ENCODE data around the gene AATK. TPM values are rescaled to one million over a fixed set of nuclear protein-coding genes. Genes with fewer than 3 reads are reported as not detected.
A peak's percentile ranks its signal among the peaks of the same experiment; 100 is the strongest.

AATK gene
- polyA plus RNA-seq, 1 of the 3 experiments (the other 2 are of a cell fraction) = 0.51 TPM

DNA sequence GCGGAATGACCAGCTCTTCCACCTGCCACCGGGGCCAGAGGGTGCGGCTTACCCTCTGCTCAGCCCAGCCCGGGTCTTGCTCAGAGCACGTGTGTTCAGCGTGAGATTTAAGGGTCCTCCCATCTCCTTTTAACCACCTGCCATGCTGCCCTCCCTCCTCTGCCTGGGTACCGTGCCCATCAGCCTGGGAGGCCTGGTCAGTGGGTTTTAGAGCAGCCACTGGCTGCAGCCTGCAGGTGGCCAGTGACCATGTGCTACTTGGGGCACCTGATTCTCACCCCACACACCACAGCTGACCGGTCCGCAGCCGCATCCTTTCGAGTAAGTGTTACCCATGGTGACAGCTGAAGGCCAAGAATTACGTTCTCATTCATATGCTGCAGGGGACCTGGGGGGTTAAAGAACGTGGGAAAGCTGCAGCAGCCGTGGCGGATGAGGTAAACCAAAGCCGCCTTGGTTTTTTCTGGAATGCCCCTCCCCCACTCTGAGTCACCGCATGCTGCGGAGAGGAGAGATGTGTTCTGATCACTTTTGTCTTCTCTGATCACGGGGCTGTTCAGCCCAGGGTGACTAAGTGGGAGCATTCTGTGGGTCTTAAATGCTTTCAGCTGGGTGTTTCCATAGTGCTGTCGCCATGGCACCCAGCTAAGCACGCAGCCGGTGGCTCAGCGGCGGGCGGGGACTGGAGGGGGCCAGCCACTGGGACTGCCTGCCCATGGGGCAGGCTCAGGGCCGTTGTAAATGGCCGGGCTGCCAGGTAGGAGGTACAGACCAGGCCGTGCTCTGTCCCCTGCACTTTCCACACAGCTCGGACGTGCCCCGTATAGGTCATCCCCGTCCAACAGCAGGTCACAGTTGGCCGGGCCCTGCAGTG is 71.3 kb downstream of the AATK start:
- Histone ChIP-seq H3K4me3 (ENCODE audit: low read depth in 2 of 2, low read length in 1 of 2) (0 out of 4 replicates have a peak overlapping the region, but pooled peaks of 1 of the 2 experiments have one; percentile 5), H2AFZ (ENCODE audit: low read depth) (no peak overlapping the region), H3K9me3 (no peaks in the 10 kb centered on the region), H3K9ac (peak overlapping the region; percentile 84), H3K9me2 (no peaks in the 10 kb centered on the region), H3K27me3 (ENCODE audit: insufficient read depth) (no peaks in the 10 kb centered on the region), H4K20me1 (ENCODE audit: insufficient read depth) (no peaks in the 10 kb centered on the region), H3K27ac (ENCODE audit: low read depth in 2 of 2, low read length in 1 of 2) (peak overlapping the region; percentile 40 to 99), H3F3A (replicated peaks; ENCODE audit: insufficient read depth) (peaks cover 22% of the 10 kb centered on the region), H3K36me3 (replicated peaks in 1 of 2; ENCODE audit: control insufficient read depth in 1 of 2, insufficient read depth in 2 of 2, low read length in 1 of 2) (no peaks in the 10 kb centered on the region), H3K4me1 (ENCODE audit: control insufficient read depth in 1 of 2, insufficient read depth in 2 of 2, low read depth in 1 of 2, low read length in 1 of 2) (peaks cover 42 to 49% of the 10 kb centered on the region in 2 experiments; a peak in 3 of 4 replicates), H3K4me2 (peak overlapping the region; percentile 82), H3K79me2 (ENCODE audit: insufficient read depth) (no peaks in the 10 kb centered on the region)
- CTCF ChIA-PET = interaction anchor here (0.8 to 14.2 kb wide), 12 partner anchors 6 to 145 kb away, joined by 3 to 668 read pairs (median 7); partner anchors contain the start of gene BAIAP2
- 39% methylated on average over 29 of the region's 33 CpGs for WGBS (ENCODE audit: low lambda C conversion rate)
- POLR2A ChIA-PET = no interaction called here
- peak; percentile 84 for DNase-seq
- TF ChIP-seq GATA2 (CRISPR knock-in tag; IDR thresholded peaks at IDR 0.05) (no peak), MAX (IDR thresholded peaks at IDR 0.05; ENCODE audit: low read depth) (peak; percentile 94), TEAD4 (IDR thresholded peaks at IDR 0.05; ENCODE audit: borderline replicate concordance, insufficient read depth) (0 out of 2 replicates have a peak, but pooled peaks have one; percentile 66), REST (IDR thresholded peaks at IDR 0.05; ENCODE audit: low read depth, low read length) (peak; percentile 73), RXRA (IDR thresholded peaks at IDR 0.05; ENCODE audit: borderline replicate concordance, low read depth) (no peak; the same call in 1 of the 2 replicates), NRF1 (IDR thresholded peaks at IDR 0.05; ENCODE audit: low read depth, low read length) (0 out of 2 replicates have a peak, but pooled peaks have one; percentile 8), SMC3 (IDR thresholded peaks at IDR 0.05; ENCODE audit: low read depth, low read length) (no peak), EP300 (IDR thresholded peaks at IDR 0.05; ENCODE audit: borderline replicate concordance in 1 of 2, low read depth in 1 of 2, low read length in 1 of 2) (peak; percentile 44 to 90; a peak in 2 of 4 replicates), SIN3A (IDR thresholded peaks at IDR 0.05; ENCODE audit: borderline replicate concordance, low read depth, low read length) (peak; percentile 92; the same call in 1 of the 2 replicates), MEF2A (IDR thresholded peaks at IDR 0.05; ENCODE audit: borderline replicate concordance, low read depth) (no peak), RCOR1 (IDR thresholded peaks at IDR 0.05; ENCODE audit: low read length) (0 out of 2 replicates have a peak, but pooled peaks have one; percentile 31), FOSL2 (IDR thresholded peaks at IDR 0.05; ENCODE audit: borderline replicate concordance, low read depth) (peak; percentile 99), POLR2AphosphoS5 (IDR thresholded peaks at IDR 0.05; ENCODE audit: low read depth, low read length) (peak; percentile 51; the same call in 1 of the 2 replicates), TCF12 (IDR thresholded peaks at IDR 0.05) (peak; percentile 93), CHD2 (IDR thresholded peaks at IDR 0.05; ENCODE audit: low read length, partially characterized antibody) (peak; percentile 46), FOXJ3 (CRISPR knock-in tag; IDR thresholded peaks at IDR 0.05) (no peak), EZH2phosphoT487 (IDR thresholded peaks at IDR 0.05; ENCODE audit: borderline replicate concordance, low read depth) (no peak), RAD21 (IDR thresholded peaks at IDR 0.05; ENCODE audit: low read length) (no peak), FOXM1 (IDR thresholded peaks at IDR 0.05; ENCODE audit: low read depth) (no peak), ZBTB33 (IDR thresholded peaks at IDR 0.05; ENCODE audit: borderline replicate concordance, low read depth) (no peak)
- TF ChIP-seq, protein P1, sequence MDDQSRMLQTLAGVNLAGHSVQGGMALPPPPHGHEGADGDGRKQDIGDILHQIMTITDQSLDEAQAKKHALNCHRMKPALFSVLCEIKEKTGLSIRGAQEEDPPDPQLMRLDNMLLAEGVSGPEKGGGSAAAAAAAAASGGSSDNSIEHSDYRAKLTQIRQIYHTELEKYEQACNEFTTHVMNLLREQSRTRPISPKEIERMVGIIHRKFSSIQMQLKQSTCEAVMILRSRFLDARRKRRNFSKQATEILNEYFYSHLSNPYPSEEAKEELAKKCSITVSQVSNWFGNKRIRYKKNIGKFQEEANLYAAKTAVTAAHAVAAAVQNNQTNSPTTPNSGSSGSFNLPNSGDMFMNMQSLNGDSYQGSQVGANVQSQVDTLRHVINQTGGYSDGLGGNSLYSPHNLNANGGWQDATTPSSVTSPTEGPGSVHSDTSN (IDR thresholded peaks at IDR 0.05) = peak; percentile 74
- TF ChIP-seq, protein P2, sequence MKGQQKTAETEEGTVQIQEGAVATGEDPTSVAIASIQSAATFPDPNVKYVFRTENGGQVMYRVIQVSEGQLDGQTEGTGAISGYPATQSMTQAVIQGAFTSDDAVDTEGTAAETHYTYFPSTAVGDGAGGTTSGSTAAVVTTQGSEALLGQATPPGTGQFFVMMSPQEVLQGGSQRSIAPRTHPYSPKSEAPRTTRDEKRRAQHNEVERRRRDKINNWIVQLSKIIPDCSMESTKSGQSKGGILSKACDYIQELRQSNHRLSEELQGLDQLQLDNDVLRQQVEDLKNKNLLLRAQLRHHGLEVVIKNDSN (IDR thresholded peaks at IDR 0.05; ENCODE audit: borderline replicate concordance, low read depth) = peak; percentile 71; the same call in 1 of the 2 replicates
